CD4-positive, alpha-beta T cell (primary cell): ENCODE measurements around the gene DCLK1. TPM values are rescaled to one million over a fixed set of nuclear protein-coding genes. Genes with fewer than 3 reads are reported as not detected.

ENCODE experiments used
- ATAC-seq: fragments of 200-7000 bp; cut with Tn5 transposase; one replicate; pipeline ENCODE4 v1.10.0; 2022; ENCODE audit warnings: mild to moderate bottlenecking; ENCODE audit not compliant: poor library complexity
- CTCF ChIA-PET: fragments of 350-600 bp; sonication (Branson Sonifier 250); formaldehyde crosslinking; loops from one replicate; lab custom pipeline; 2021; ENCODE audit warnings: antibody characterized with exemption, inconsistent platforms; lab: Charles Lee
- POLR2A ChIA-PET: fragments of 350-600 bp; sonication (Branson Sonifier 250); formaldehyde crosslinking; loops from one replicate; lab custom pipeline; 2021; ENCODE audit warnings: antibody characterized with exemption, inconsistent platforms; lab: Charles Lee
- DNase-seq, 14 experiments: peaks; one replicate each; pipeline ENCODE4 v3.0.0-alpha.2; 2013 to 2020; ENCODE audit warnings: mixed read lengths in 2 of 14
- H3K27ac ChIP-seq, 2 donors: one replicate each; pipeline versions ENCODE4 v1.5.1 to v1.7.0; 2013; ENCODE audit warnings: low read length in 2 of 2, low read depth in 1 of 2, mild to moderate bottlenecking in 1 of 2
- H3K27me3 ChIP-seq, 2 experiments: 1 replicate in 1 of 2; 2 replicates in 1 of 2; pipeline versions ENCODE4 v1.6.1 to v1.7.0; 2013; ENCODE audit warnings: low read length in 2 of 2, control low read depth in 1 of 2, mild to moderate bottlenecking in 1 of 2, moderate library complexity in 1 of 2; ENCODE audit not compliant: insufficient read depth in 2 of 2, control insufficient read depth in 1 of 2
- H3K36me3 ChIP-seq: one replicate; pipeline ENCODE4 v1.6.1; 2013; ENCODE audit warnings: low read length, control low read depth; ENCODE audit not compliant: insufficient read depth
- H3K4me1 ChIP-seq: one replicate; pipeline ENCODE4 v1.6.1; 2013; ENCODE audit warnings: low read length, control low read depth; ENCODE audit not compliant: insufficient read depth
- H3K4me3 ChIP-seq: one replicate; pipeline ENCODE4 v1.5.1; 2013; ENCODE audit warnings: mild to moderate bottlenecking, low read length, moderate library complexity
- H3K9me3 ChIP-seq, 2 experiments: 1 replicate in 1 of 2; 2 replicates in 1 of 2; pipeline versions ENCODE4 v1.6.1 to v1.7.0; 2013; ENCODE audit warnings: low read length in 2 of 2, mild to moderate bottlenecking in 2 of 2, control low read depth in 1 of 2, moderate library complexity in 1 of 2; ENCODE audit not compliant: control insufficient read depth in 1 of 2, insufficient read depth in 1 of 2
- H3K27ac Mint-ChIP-seq: one replicate; pipeline ENCODE4 v1.8.0; 2020; ENCODE audit warnings: mixed read lengths
- H3K27me3 Mint-ChIP-seq: one replicate; pipeline ENCODE4 v1.8.0; 2021; ENCODE audit warnings: mixed read lengths
- H3K36me3 Mint-ChIP-seq: one replicate; pipeline ENCODE4 v1.8.0; 2021; ENCODE audit warnings: low read depth, mixed read lengths
- H3K4me1 Mint-ChIP-seq: one replicate; pipeline ENCODE4 v1.8.0; 2021; ENCODE audit warnings: low read depth, mixed read lengths
- H3K4me3 Mint-ChIP-seq: one replicate; pipeline ENCODE4 v1.8.0; 2020; ENCODE audit warnings: mild to moderate bottlenecking, mixed read lengths
- H3K9me3 Mint-ChIP-seq: one replicate; pipeline ENCODE4 v1.8.0; 2020; ENCODE audit warnings: mixed read lengths
- intact Hi-C, 2 experiments: fragments of 100-400 bp; cut with DNase I in 1 of 2; cut with micrococcal nuclease in 1 of 2; formaldehyde crosslinking; loops; one replicate each; pipeline versions ENCODE4 v1.15.1 to v1.9.0; 2023 to 2025; cut with DNase I, micrococcal nuclease
- total RNA-seq, 174 experiments: library from RNA in 2 of 174; stranded (reverse) in 2 of 174; gene quantifications; one replicate each; pipeline ENCODE4 v1.2.3 and lab custom pipeline; 2021 to 2026
- TF ChIP-seq, protein P1 (sequence below): fragments of 200-600 bp; IDR thresholded peaks from one replicate; pipeline ENCODE4 v1.8.0; 2022; ENCODE audit warnings: antibody characterized with exemption, mild to moderate bottlenecking

The DCLK1 gene
- total RNA-seq, 2 experiments from 2014 or later: not detected

DNA sequence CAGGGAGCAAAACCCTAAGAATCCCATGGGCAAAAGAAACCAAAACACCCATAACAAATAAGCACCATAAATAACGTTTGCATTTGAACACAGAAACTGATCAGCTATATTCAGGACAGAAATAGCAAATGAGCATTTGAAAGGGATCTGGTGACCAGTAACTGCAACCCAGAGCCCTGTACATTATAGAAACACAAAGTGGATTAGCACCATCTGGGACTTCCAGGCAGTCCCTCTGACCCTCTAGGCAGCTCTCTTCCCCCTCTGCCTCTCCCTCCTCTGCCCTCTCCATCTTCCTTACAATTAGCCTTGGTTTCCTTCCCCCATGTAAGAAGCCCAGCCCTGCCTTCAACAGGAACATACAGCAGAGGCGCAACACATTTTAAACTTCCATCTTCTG is 215.0 kb downstream of the DCLK1 start:
- Mint-ChIP-seq H3K9me3 (no peaks in the 10 kb centered on the region), H3K36me3 (no peaks in the 10 kb centered on the region), H3K4me1 (no peaks in the 10 kb centered on the region), H3K27ac (no peak overlapping the region), H3K4me3 (no peak overlapping the region), H3K27me3 (no peaks in the 10 kb centered on the region)
- TF ChIP-seq, protein P1, sequence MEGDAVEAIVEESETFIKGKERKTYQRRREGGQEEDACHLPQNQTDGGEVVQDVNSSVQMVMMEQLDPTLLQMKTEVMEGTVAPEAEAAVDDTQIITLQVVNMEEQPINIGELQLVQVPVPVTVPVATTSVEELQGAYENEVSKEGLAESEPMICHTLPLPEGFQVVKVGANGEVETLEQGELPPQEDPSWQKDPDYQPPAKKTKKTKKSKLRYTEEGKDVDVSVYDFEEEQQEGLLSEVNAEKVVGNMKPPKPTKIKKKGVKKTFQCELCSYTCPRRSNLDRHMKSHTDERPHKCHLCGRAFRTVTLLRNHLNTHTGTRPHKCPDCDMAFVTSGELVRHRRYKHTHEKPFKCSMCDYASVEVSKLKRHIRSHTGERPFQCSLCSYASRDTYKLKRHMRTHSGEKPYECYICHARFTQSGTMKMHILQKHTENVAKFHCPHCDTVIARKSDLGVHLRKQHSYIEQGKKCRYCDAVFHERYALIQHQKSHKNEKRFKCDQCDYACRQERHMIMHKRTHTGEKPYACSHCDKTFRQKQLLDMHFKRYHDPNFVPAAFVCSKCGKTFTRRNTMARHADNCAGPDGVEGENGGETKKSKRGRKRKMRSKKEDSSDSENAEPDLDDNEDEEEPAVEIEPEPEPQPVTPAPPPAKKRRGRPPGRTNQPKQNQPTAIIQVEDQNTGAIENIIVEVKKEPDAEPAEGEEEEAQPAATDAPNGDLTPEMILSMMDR: no peak
- Histone ChIP-seq H3K4me1 (no peaks in the 10 kb centered on the region), H3K36me3 (no peaks in the 10 kb centered on the region), H3K27ac (no peak overlapping the region), H3K4me3 (no peak overlapping the region), H3K27me3 (no peaks in the 10 kb centered on the region), H3K9me3 (peaks cover 0 to 6% of the 10 kb centered on the region in 2 experiments)
- intact Hi-C loops: no loop called here
- ChIA-PET POLR2A (no interaction called here), CTCF (no interaction called here)
- DNase-seq: no peak
- ATAC-seq: no peak

DNA sequence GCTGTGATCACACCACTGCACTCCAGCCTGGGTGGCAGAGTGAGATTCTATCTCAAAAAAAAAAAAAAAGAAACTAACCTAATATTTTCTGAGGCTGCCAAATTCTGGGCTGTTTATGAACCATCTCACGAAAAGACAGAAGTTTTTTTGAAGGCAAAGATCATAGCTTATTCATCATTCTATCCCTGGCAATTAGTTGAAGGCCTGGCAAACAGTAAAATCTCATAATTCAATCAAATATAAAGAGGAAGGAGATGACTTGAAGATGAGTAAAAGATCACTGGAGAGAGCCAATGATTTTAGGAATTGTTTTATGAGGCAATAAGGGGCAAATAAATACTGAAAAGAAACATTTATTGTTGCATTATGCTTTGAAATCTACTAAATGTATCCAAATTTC is 216.5 kb downstream of the DCLK1 start:
- DNase-seq: no peak
- Histone ChIP-seq H3K4me3 (no peak overlapping the region), H3K27ac (no peak overlapping the region), H3K27me3 (no peaks in the 10 kb centered on the region), H3K4me1 (no peaks in the 10 kb centered on the region), H3K9me3 (no peaks in the 10 kb centered on the region), H3K36me3 (no peaks in the 10 kb centered on the region)
- ChIA-PET POLR2A (no interaction called here), CTCF (no interaction called here)
- Mint-ChIP-seq H3K36me3 (no peaks in the 10 kb centered on the region), H3K27me3 (no peaks in the 10 kb centered on the region), H3K4me1 (no peaks in the 10 kb centered on the region), H3K27ac (no peak overlapping the region), H3K4me3 (no peak overlapping the region), H3K9me3 (no peaks in the 10 kb centered on the region)
- intact Hi-C loops: no loop called here
- no peak for ATAC-seq
- TF ChIP-seq, protein P1: no peak

DNA sequence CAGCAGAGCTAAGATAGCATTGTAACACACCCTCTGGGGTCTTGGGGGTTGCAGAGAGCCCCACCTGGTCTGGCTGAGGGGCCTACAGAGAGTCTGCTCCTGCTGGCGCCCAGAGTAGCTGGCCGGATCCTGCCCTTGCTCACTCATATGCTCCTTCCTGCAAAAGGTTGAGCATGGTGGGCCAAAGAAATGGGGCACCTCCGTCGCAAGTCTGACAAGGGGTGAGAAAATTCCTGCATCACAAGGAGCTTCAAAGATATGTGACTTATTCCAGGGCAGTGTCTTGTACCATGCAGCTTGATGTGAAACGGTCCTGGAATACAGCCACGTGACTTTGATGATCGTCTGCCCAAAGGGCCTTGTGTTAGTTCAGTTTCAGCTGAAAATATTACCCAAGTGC is 218.3 kb downstream of the DCLK1 start:
- POLR2A ChIA-PET: no interaction called here
- H3K4me1 Mint-ChIP-seq: no peaks in the 10 kb centered on the region
- H3K27me3 Mint-ChIP-seq: no peaks in the 10 kb centered on the region
- TF ChIP-seq, protein P1: no peak
- H3K27ac ChIP-seq: no peak overlapping the region
- CTCF ChIA-PET: no interaction called here
- H3K36me3 ChIP-seq: no peaks in the 10 kb centered on the region
- no peaks in the 10 kb centered on the region for H3K27me3 ChIP-seq
- DNase-seq (no peak), ATAC-seq (no peak)
- H3K4me1 ChIP-seq: no peaks in the 10 kb centered on the region
- peaks cover 0 to 4% of the 10 kb centered on the region in 2 experiments for H3K9me3 ChIP-seq
- H3K27ac Mint-ChIP-seq: no peak overlapping the region
- no peak overlapping the region for H3K4me3 ChIP-seq
- no peak overlapping the region for H3K4me3 Mint-ChIP-seq
- intact Hi-C loops: no loop called here
- no peaks in the 10 kb centered on the region for H3K36me3 Mint-ChIP-seq
- H3K9me3 Mint-ChIP-seq: no peaks in the 10 kb centered on the region
